Aorta (tissue), 5 donors: ENCODE results near the gene PPP1R15A. TPM values are rescaled to one million over a fixed set of nuclear protein-coding genes. Genes with fewer than 3 reads are reported as not detected.
"Not testable (repeated sequence)": the region's sequence is repeated elsewhere in the genome, so short reads cannot be mapped to it uniquely, and the experiment has no call there.

Source experiments
- ATAC-seq: fragments of 200-7000 bp; cut with Tn5 transposase; one replicate; pipeline ENCODE4 v1.9.1; 2022; ENCODE audit warnings: moderate library complexity; ENCODE audit not compliant: low FRiP score
- DNase-seq, 2 donors: peaks; one replicate each; pipeline ENCODE4 v3.0.0-alpha.2; 2020
- H3K27ac ChIP-seq, 2 donors: one replicate each; pipeline ENCODE4 v1.5.1; 2013; ENCODE audit warnings: low read length in 2 of 2, mild to moderate bottlenecking in 2 of 2, moderate library complexity in 2 of 2, control low read depth in 1 of 2, inconsistent platforms in 1 of 2, low read depth in 1 of 2
- H3K27me3 ChIP-seq, 2 donors: one replicate each; pipeline ENCODE4 v1.6.1; 2013; ENCODE audit warnings: control low read depth in 1 of 2, low read length in 1 of 2, mild to moderate bottlenecking in 1 of 2, moderate library complexity in 1 of 2; ENCODE audit not compliant: insufficient read depth in 2 of 2, control insufficient read depth in 1 of 2
- H3K36me3 ChIP-seq, 2 donors: one replicate each; pipeline ENCODE4 v1.6.1; 2013; ENCODE audit warnings: control low read depth in 1 of 2, low read length in 1 of 2, mild to moderate bottlenecking in 1 of 2; ENCODE audit not compliant: insufficient read depth in 2 of 2, control insufficient read depth in 1 of 2
- H3K4me1 ChIP-seq, 2 donors: one replicate each; pipeline ENCODE4 v1.6.1; 2013; ENCODE audit warnings: low read length in 2 of 2, control low read depth in 1 of 2, mild to moderate bottlenecking in 1 of 2, moderate library complexity in 1 of 2; ENCODE audit not compliant: insufficient read depth in 2 of 2, control insufficient read depth in 1 of 2
- H3K4me3 ChIP-seq, 2 donors: one replicate each; pipeline ENCODE4 v1.5.1; 2013; ENCODE audit warnings: low read length in 2 of 2, control low read depth in 1 of 2, mild to moderate bottlenecking in 1 of 2
- H3K9me3 ChIP-seq: one replicate; pipeline ENCODE4 v1.6.1; 2013; ENCODE audit warnings: mild to moderate bottlenecking, low read length; ENCODE audit not compliant: control insufficient read depth
- WGBS, 2 donors: extraction: QIAGEN DNeasy Blood & Tissue Kit; methylation state at CpG; one replicate each; pipeline ENCODE4 v1.1.7; 2013; 5-methylcytosine and 5-hydroxymethylcytosine counted together
- intact Hi-C, 2 donors: fragments of 100-400 bp; cut with DNase I; formaldehyde crosslinking; loops; one replicate each; pipeline versions ENCODE4 v1.14.2 to v1.15.0; 2022
- polyA plus RNA-seq, 2 donors: library from polyadenylated mRNA; stranded (reverse); fragments of 200-250 nt; gene quantifications; one replicate each; pipeline ENCODE4 v1.2.3, GENCODE V29; 2013
- total RNA-seq, 2 donors: library from RNA; stranded (reverse); fragmentation: NEBNext Ultra II Directional; extraction: Animal tissue kit (Norgen Biotek cat#: 25700); gene quantifications; one replicate each; pipeline ENCODE4 v1.2.1, GENCODE V29; 2021
- donor health status: healthy with polysubstance abuse.
- donor health status: Bipolar disorder and iron deficiency.
- donor health status: DM: no; HTN: no; CAD: no.
- donor health status: DM: no; HTN: no; CAD: no.
- donor health status: DM: yes; HTN: yes; CAD: no.

PPP1R15A gene
- total and polyA plus RNA-seq, 4 donors, result 57.2 to 182 (median 80.1) TPM

DNA sequence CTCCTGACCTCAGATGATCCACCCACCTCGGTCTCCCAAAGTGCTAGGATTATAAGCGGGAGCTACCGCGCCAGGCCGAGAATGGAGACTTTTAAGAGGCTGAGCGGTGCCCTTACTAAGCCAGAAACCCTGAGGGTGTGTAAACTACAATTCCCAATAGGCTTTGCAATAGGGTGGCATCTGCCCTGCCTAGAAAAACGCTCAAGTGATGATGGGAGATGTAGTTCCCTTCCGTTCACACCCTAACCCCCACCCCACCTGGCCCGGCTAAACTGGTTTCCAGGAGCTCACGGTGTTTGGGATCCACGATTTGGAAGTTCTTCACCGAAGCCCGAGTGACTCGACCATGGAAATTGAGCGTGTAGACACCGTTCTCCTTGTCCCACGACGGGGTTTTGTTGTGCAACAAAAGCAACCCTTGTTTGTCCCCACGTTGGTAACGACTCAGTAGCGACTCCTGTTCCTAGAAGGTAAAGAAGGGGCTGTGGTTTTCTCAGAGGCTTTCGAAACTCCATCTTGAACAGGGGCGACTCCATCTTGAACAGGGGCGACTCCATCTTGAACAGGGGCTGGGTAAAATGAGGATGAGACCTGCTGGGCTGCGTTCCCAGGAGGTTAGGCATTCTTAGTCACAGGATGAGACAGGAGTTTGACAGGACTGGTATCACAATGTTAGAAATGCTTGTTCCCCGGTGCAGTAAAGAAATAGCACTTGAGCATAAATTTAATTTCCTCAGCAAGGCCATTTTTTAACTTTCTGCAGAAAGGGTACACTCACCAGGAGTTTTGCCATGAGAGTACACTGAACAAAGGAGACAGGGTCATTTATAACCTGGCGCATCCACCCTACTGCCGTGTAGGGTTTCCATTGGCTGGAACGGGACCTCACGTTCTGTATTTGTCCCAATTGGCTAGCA, 9.8 kb downstream of the PPP1R15A start:
- intact Hi-C loops, result no loop called here
- Histone ChIP-seq H3K4me3 (no peak overlapping the region), H3K36me3 (no peaks in the 10 kb centered on the region), H3K27ac (peak overlapping the region in 1 of 2 donors; percentile 5), H3K4me1 (no peaks in the 10 kb centered on the region), H3K27me3 (no peaks in the 10 kb centered on the region), H3K9me3 (no peaks in the 10 kb centered on the region)
- peak; percentile 27 for ATAC-seq
- WGBS, 2 donors, result 79 to 83% methylated on average over 30 of the region's 30 CpGs
- peak in 1 of 2 donors; percentile 66 for DNase-seq

DNA sequence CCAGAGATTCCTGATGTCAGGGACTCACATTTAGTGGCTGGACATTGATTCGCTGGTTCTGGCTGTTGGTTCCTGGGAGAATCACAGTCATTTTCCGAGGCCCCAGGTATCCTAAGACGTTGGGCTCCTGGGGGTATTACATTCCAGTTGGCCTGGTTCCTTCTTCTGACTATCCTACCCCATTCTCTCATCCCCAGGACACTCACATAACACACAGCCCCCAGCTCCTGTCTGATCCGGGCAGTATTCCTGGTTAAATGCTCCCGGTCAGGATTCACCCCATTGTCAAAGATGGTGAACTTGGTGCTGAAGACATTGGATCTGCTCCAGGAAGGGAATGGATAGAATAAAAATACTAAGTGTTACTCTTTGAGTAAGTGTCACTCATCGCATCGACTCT, 11.5 kb downstream of the PPP1R15A start:
- ATAC-seq (no peak), DNase-seq (no peak)
- Histone ChIP-seq H3K27ac (no peak overlapping the region), H3K36me3 (no peaks in the 10 kb centered on the region), H3K9me3 (no peaks in the 10 kb centered on the region), H3K4me1 (no peaks in the 10 kb centered on the region), H3K27me3 (no peaks in the 10 kb centered on the region), H3K4me3 (no peak overlapping the region)
- intact Hi-C loops, result no loop called here
- 95 to 96% methylated on average over 7 of the region's 7 CpGs for WGBS, 2 donors

DNA sequence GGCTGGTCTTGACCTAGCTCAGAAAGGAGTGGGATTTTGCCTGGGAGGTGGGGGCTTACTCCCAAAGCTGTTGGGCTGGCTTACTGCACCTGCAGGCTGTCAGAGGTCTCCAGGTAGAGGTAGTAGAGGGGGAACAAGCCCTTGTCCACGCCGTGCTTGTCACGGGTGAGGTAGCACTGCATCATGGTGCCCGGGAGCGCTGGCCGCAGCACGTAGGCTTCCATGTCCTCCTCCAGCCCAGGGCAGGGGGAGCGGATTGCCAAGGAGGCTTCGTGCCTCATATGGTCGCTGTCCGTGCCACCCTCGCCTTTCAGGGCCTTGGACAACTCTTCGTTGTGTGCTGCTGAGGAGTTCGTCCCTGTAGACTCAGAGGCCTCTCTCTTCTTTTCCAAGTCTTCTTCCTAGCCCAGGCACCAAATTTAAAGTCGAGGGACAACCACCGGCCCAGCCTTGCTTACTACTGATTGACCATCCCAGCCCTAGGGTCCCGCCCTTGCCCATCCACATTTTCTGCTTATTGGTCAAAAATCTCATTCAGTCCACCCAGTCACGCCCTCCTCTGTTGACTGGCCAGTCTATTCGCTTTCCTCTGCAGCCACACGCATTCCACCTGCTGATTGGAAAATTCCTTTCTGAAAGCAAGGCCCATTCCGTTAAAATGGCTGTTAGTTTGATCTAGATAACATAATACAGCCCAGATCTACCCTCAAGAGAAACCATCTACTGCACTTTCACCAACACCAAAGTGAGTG, 15.8 kb downstream of the PPP1R15A start:
- 94 to 95% methylated on average over 21 of the region's 21 CpGs for WGBS, 2 donors
- no peaks in the 10 kb centered on the region for H3K36me3 ChIP-seq
- intact Hi-C loops, result no loop called here
- H3K27ac ChIP-seq, result no peak overlapping the region
- no peak for ATAC-seq
- H3K4me3 ChIP-seq, result no peak overlapping the region
- H3K4me1 ChIP-seq, result no peaks in the 10 kb centered on the region
- H3K27me3 ChIP-seq, result no peaks in the 10 kb centered on the region
- no peak for DNase-seq
- no peaks in the 10 kb centered on the region for H3K9me3 ChIP-seq

DNA sequence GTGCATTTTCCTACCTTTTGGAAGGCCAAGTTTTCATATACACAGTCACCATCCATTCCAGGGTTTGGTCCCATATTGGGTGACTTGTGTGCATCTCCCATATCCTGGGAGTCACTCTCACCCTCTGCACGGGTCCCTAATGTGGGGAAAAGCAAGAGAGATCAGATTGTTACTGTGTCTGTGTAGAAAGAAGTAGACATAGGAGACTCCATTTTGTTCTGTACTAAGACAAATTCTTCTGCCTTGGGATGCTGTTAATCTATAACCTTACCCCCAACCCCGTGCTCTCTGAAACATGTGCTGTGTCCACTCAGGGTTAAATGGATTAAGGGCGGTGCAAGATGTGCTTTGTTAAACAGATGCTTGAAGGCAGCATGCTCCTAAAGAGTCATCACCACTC, 17.3 kb downstream of the PPP1R15A start:
- H3K36me3 ChIP-seq, H3K4me1 ChIP-seq, H3K9me3 ChIP-seq, DNase-seq, H3K4me3 ChIP-seq, H3K27ac ChIP-seq, intact Hi-C loops, H3K27me3 ChIP-seq, ATAC-seq: not testable (repeated sequence)
- WGBS, 2 donors, result 72 to 91% methylated on average over 2 of the region's 3 CpGs

DNA sequence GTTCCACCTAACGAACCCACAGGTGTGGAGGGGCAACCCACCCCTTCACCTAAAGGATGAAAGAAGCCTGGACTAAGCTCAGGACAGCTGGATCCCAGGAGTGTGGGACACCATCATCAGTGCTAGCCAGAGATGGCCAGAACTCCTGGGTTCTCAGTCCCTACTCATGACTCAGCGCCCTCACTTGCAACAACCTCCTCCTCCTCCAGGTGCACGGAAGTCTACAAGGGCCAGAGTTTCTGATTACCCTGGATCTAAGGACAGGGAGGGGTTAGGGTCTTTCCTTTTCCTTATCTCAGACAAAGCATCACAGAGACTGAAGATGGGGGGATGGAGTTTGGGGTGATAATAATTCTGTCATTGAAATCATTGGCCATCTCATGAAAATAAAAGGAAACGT, 18.3 kb downstream of the PPP1R15A start:
- no peaks in the 10 kb centered on the region for H3K9me3 ChIP-seq
- no peaks in the 10 kb centered on the region for H3K4me1 ChIP-seq
- no peak overlapping the region for H3K27ac ChIP-seq
- no peaks in the 10 kb centered on the region for H3K27me3 ChIP-seq
- no peaks in the 10 kb centered on the region for H3K36me3 ChIP-seq
- 89% methylated on average over 4 of the region's 4 CpGs for WGBS, 2 donors
- H3K4me3 ChIP-seq, result no peak overlapping the region
- no peak for ATAC-seq
- intact Hi-C loops, result no loop called here
- no peak for DNase-seq

DNA sequence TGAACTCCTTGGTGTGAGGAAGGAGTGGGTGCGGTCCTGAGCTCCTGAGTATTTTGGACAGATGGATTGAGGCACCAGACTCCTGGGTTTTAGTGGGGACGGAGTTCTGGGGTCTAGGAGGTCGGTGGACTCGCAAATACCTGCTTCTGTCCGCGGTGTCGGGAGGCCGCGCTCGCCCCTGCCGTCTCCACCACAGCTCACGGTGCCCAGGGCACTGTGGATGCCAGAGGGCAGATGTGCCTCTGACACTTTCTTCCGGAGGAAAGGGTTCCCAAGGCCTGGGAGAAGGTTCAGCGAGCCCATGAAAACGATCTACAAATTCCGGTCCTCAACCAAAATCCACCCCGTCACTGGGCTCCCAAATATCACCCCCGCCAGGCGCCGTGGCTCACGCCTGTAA, 23.0 kb downstream of the PPP1R15A start:
- DNase-seq (no peak), ATAC-seq (no peak)
- H3K9me3 ChIP-seq, result no peaks in the 10 kb centered on the region
- no peak overlapping the region for H3K4me3 ChIP-seq
- WGBS, 2 donors, result 70% methylated on average over 21 of the region's 21 CpGs
- H3K36me3 ChIP-seq, result no peaks in the 10 kb centered on the region
- no peaks in the 10 kb centered on the region for H3K27me3 ChIP-seq
- H3K27ac ChIP-seq, result no peak overlapping the region
- intact Hi-C loops, result no loop called here
- H3K4me1 ChIP-seq, result no peaks in the 10 kb centered on the region

DNA sequence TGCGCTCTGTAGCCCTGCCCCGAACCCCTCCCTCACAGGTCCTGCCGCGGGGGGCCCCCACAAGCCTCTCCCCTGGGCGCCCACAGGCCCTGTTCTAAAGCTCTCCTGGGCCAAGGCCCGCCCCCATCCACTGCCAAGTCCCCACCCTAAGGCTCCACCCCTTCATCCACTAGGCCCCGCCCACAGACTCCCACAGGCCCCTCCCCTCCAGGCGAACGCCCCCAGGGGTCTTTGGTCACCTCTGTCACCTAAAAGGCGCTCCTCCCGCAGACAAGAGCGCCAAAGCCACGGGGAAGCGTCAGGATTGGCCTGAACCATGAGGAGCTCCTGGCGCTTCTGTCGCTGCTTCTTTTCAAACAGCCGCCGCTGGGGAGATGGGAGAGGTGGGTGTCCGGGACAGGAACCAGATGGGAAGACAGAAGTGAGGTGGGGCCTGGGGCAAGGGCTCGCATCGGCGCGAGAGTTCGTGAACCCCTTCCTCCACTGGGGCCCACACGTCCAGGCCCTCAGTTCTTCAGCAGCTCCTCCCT, 24.0 kb downstream of the PPP1R15A start:
- Histone ChIP-seq H3K9me3 (no peaks in the 10 kb centered on the region), H3K36me3 (no peaks in the 10 kb centered on the region), H3K27me3 (no peaks in the 10 kb centered on the region), H3K4me1 (no peaks in the 10 kb centered on the region), H3K4me3 (no peak overlapping the region), H3K27ac (no peak overlapping the region)
- peak; percentile 69 to 87 for DNase-seq
- ATAC-seq, result peak; percentile 31
- WGBS, 2 donors, result 35 to 37% methylated on average over 24 to 25 of the region's 25 CpGs
- intact Hi-C loops, result no loop called here

DNA sequence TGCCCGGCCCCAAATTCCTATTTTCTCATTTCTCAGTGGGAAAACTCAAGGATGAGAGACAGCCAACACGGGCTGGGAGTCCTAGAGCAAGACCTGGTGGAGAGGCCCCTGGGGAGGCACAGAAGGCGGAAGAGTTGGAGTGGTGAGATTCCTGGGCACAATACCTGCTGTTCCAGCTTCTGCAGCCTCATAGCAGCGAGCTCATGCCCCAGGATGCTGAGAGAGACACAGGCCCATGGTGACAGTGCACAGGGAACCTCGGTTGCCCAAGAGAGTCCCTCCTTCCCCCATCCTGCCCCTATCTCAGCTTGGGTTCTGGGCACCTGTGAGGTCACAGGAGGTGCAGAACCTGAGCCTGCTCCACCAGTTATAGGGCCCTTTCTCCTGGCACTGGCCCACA, 25.0 kb downstream of the PPP1R15A start:
- ATAC-seq, result no peak
- no peaks in the 10 kb centered on the region for H3K36me3 ChIP-seq
- intact Hi-C loops, result no loop called here

More for the DNA sequence above, 25.0 kb downstream of the PPP1R15A start:
- Histone ChIP-seq H3K27me3 (no peaks in the 10 kb centered on the region), H3K27ac (no peak overlapping the region), H3K4me1 (no peaks in the 10 kb centered on the region), H3K4me3 (no peak overlapping the region), H3K9me3 (no peaks in the 10 kb centered on the region)
- 89 to 91% methylated on average over 5 of the region's 5 CpGs for WGBS, 2 donors
- no peak for DNase-seq
